Activated CD4-positive, alpha-beta T cell treated with anti-CD3 and anti-CD28 coated beads for 1 hour (primary cell): Measurements from ENCODE around the gene EPS15.
"Not testable (repeated sequence)": the region's sequence is repeated elsewhere in the genome, so short reads cannot be mapped to it uniquely, and the experiment has no call there.

Experiments
- DNase-seq: peaks from one replicate; pipeline ENCODE4 v3.0.0-alpha.2; 2020

The EPS15 gene

GRCh38 chr1:51330331-51331201, 188.5 kb downstream of the EPS15 start, which contains the start of gene TTC39A:
TTC39A (minus strand) TSS chr1:51330562; CDS start chr1:51330477, 85 bp downstream.
- no peak for DNase-seq

GRCh38 chr1:51329443-51330325, 189.4 kb downstream of the EPS15 start:
- DNase-seq = no peak

- DNase-seq = no peak
Measured at GRCh38 chr1:51328926-51329325, 190.1 kb downstream of the EPS15 start.

GRCh38 chr1:51328279-51328678, 190.8 kb downstream of the EPS15 start:
- DNase-seq = no peak

GRCh38 chr1:51327386-51327785, 191.7 kb downstream of the EPS15 start:
- DNase-seq = no peak

- DNase-seq = no peak
Measured at GRCh38 chr1:51326839-51327238, 192.2 kb downstream of the EPS15 start.

- no peak for DNase-seq
Measured at GRCh38 chr1:51325878-51326755, 192.9 kb downstream of the EPS15 start.

- no peak for DNase-seq
Measured at GRCh38 chr1:51325391-51325790, 193.7 kb downstream of the EPS15 start.

- DNase-seq = not testable (repeated sequence)
Measured at GRCh38 chr1:51325011-51325385, 194.1 kb downstream of the EPS15 start.

- no peak for DNase-seq
Measured at GRCh38 chr1:51324251-51325010, 194.6 kb downstream of the EPS15 start.

GRCh38 chr1:51323778-51324177, 195.3 kb downstream of the EPS15 start:
- no peak for DNase-seq

GRCh38 chr1:51322417-51323101, 196.5 kb downstream of the EPS15 start:
- no peak for DNase-seq

GRCh38 chr1:51321924-51322280, 197.2 kb downstream of the EPS15 start:
- DNase-seq = no peak

- no peak for DNase-seq
Measured at GRCh38 chr1:51320967-51321923, 197.8 kb downstream of the EPS15 start.

- DNase-seq = no peak
Measured at GRCh38 chr1:51317798-51318197, 201.3 kb downstream of the EPS15 start.

- no peak for DNase-seq
Measured at GRCh38 chr1:51316846-51317120, 202.3 kb downstream of the EPS15 start.

- DNase-seq = no peak
Measured at GRCh38 chr1:51316113-51316845, 202.8 kb downstream of the EPS15 start.

- DNase-seq = no peak
Measured at GRCh38 chr1:51314974-51315373, 204.1 kb downstream of the EPS15 start.

GRCh38 chr1:51313961-51314777, 204.9 kb downstream of the EPS15 start:
- no peak for DNase-seq
